ENCODE results near the gene ABHD16A. TPM values are rescaled to one million over a fixed set of nuclear protein-coding genes. Genes with fewer than 3 reads are reported as not detected.

Gene ABHD16A
- total RNA-seq, 1 donor from 2014 or later: 58.9 TPM

- DNase-seq (ENCODE audit: low read depth): no peak
Observed at GRCh38 chr6:31732029-31732428, 28.9 kb upstream of the ABHD16A start.

- DNase-seq (ENCODE audit: low read depth): no peak
Observed at GRCh38 chr6:31730631-31731086, 27.5 kb upstream of the ABHD16A start.

- DNase-seq (ENCODE audit: low read depth): peak; percentile 89
Observed at GRCh38 chr6:31729979-31730630, 27.0 kb upstream of the ABHD16A start.

GRCh38 chr6:31729515-31729978 lies 26.4 kb upstream of the ABHD16A start:
- DNase-seq (ENCODE audit: low read depth): peak; percentile 94

- DNase-seq (ENCODE audit: low read depth): no peak
Observed at GRCh38 chr6:31728767-31729514, 25.8 kb upstream of the ABHD16A start, which contains the start of gene DDAH2. Gene DDAH2 (minus strand): TSS chr6:31729299. CDS start chr6:31729161, 138 bp downstream.

- no peak for DNase-seq (ENCODE audit: low read depth)
Observed at GRCh38 chr6:31727717-31728671, 24.9 kb upstream of the ABHD16A start.

GRCh38 chr6:31727034-31727716 lies 24.1 kb upstream of the ABHD16A start:
- no peak for DNase-seq (ENCODE audit: low read depth)

GRCh38 chr6:31725502-31726350 lies 22.6 kb upstream of the ABHD16A start:
- no peak for DNase-seq (ENCODE audit: low read depth)

GRCh38 chr6:31723980-31724691 lies 21.0 kb upstream of the ABHD16A start:
- no peak for DNase-seq (ENCODE audit: low read depth)

GRCh38 chr6:31723245-31723979 lies 20.3 kb upstream of the ABHD16A start, which contains the start of gene MPIG6B:
Gene MPIG6B (plus strand): TSS chr6:31723373. CDS start chr6:31723384, 11 bp downstream.
- DNase-seq (ENCODE audit: low read depth): no peak

GRCh38 chr6:31722173-31722572 lies 19.0 kb upstream of the ABHD16A start:
- DNase-seq (ENCODE audit: low read depth): no peak

GRCh38 chr6:31721351-31722020 lies 18.4 kb upstream of the ABHD16A start, which contains the start of gene LY6G6C:
Gene LY6G6C (minus strand): TSS chr6:31721746. CDS start chr6:31721679, 67 bp downstream.
- no peak for DNase-seq (ENCODE audit: low read depth)

- no peak for DNase-seq (ENCODE audit: low read depth)
Observed at GRCh38 chr6:31720196-31720770, 17.2 kb upstream of the ABHD16A start.

GRCh38 chr6:31719001-31719400 lies 15.9 kb upstream of the ABHD16A start:
- no peak for DNase-seq (ENCODE audit: low read depth)

GRCh38 chr6:31718265-31718664 lies 15.1 kb upstream of the ABHD16A start:
- DNase-seq (ENCODE audit: low read depth): no peak

GRCh38 chr6:31717499-31718222 lies 14.5 kb upstream of the ABHD16A start:
- DNase-seq (ENCODE audit: low read depth): no peak
